Endothelial cell of umbilical vein (primary cell): ENCODE data around the gene GDF2. TPM values are rescaled to one million over a fixed set of nuclear protein-coding genes. Genes with fewer than 3 reads are reported as not detected.

Experiments used
- BruUV-seq: library from RNA; stranded (reverse); fragments of 400-500 nt; replicated peaks from 2 replicates; lab custom pipeline; 2021; lab: Mats Ljungman, UMichigan
- CTCF ChIA-PET: fragments of 300-600, 350-600 bp; sonication (Branson Sonifier 250); formaldehyde crosslinking; loops from one replicate; lab custom pipeline; 2021; ENCODE audit warnings: antibody characterized with exemption, inconsistent platforms; lab: Charles Lee
- POLR2A ChIA-PET: fragments of 300-600, 350-600 bp; sonication (Branson Sonifier 250); formaldehyde crosslinking; loops from one replicate; lab custom pipeline; 2021; ENCODE audit warnings: antibody characterized with exemption, inconsistent platforms; lab: Charles Lee
- DNase-seq: peaks from one replicate; pipeline ENCODE4 v3.0.0-alpha.2; 2011; ENCODE audit warnings: low read depth, low spot score
- FAIRE-seq: peaks from 2 replicates; lab custom pipeline; 2011; peaks lifted over from hg19 to GRCh38; lab: Jason Lieb, UNC
- H2AFZ ChIP-seq: 2 replicates; pipeline ENCODE4 v1.6.0; 2012; ENCODE audit warnings: low read depth, low read length, control low read depth, inconsistent platforms
- H3K27ac ChIP-seq: 2 replicates; pipeline ENCODE4 v1.5.1; 2011; ENCODE audit warnings: low read depth, mild to moderate bottlenecking, control low read depth, low read length, moderate library complexity; ENCODE audit not compliant: insufficient read depth
- H3K27me3 ChIP-seq, 2 experiments: 2 replicates each; pipeline versions ENCODE4 v1.6.0 to v1.6.1; 2011; ENCODE audit warnings: low read length in 2 of 2, mixed read lengths in 1 of 2; ENCODE audit not compliant: control insufficient read depth in 2 of 2, insufficient read depth in 2 of 2
- H3K36me3 ChIP-seq, 2 experiments: 2 replicates in 1 of 2; 3 replicates in 1 of 2; pipeline ENCODE4 v1.5.1; 2011; ENCODE audit warnings: low read length in 2 of 2, mild to moderate bottlenecking in 1 of 2, moderate library complexity in 1 of 2; ENCODE audit not compliant: control insufficient read depth in 2 of 2, insufficient read depth in 2 of 2; ENCODE audit errors: extremely low read depth in 1 of 2
- H3K4me1 ChIP-seq: 3 replicates; pipeline ENCODE4 v1.5.1; 2011; ENCODE audit warnings: mild to moderate bottlenecking, low read length; ENCODE audit not compliant: control insufficient read depth, insufficient read depth; ENCODE audit errors: extremely low read depth
- H3K4me2 ChIP-seq: 2 replicates; pipeline ENCODE4 v1.6.1; 2011; ENCODE audit warnings: low read length, control low read depth, mixed read lengths; ENCODE audit not compliant: insufficient read depth
- H3K4me3 ChIP-seq, 3 experiments: fragments of 200-600 bp in 1 of 3; sonication (generic), shearing (Covaris generic) in 1 of 3; replicated peaks in 1 of 3; 2 replicates each; pipeline ENCODE4 v1.5.1; 2011 to 2016; ENCODE audit warnings: control low read depth in 3 of 3, low read length in 3 of 3, mild to moderate bottlenecking in 2 of 3, inconsistent platforms in 1 of 3, low read depth in 1 of 3, moderate library complexity in 1 of 3; ENCODE audit not compliant: insufficient read depth in 1 of 3
- H3K79me2 ChIP-seq: 2 replicates; pipeline ENCODE4 v1.6.0; 2012; ENCODE audit warnings: low read length, inconsistent platforms; ENCODE audit not compliant: control insufficient read depth, insufficient read depth
- H3K9ac ChIP-seq: replicated peaks from 2 replicates; pipeline ENCODE3; 2011; ENCODE audit warnings: low read length, control low read depth; ENCODE audit not compliant: insufficient read depth; ENCODE audit errors: extremely low read depth
- H3K9me1 ChIP-seq: replicated peaks from 3 replicates; pipeline ENCODE4 v1.6.0; 2011; ENCODE audit warnings: mild to moderate bottlenecking, low read length; ENCODE audit not compliant: control insufficient read depth, insufficient read depth; ENCODE audit errors: extremely low read depth
- H3K9me3 ChIP-seq: replicated peaks from 2 replicates; pipeline ENCODE4 v1.5.1; 2012; ENCODE audit warnings: low read length, inconsistent platforms; ENCODE audit not compliant: control insufficient read depth, insufficient read depth
- H4K20me1 ChIP-seq: replicated peaks from 2 replicates; pipeline ENCODE3; 2011; ENCODE audit warnings: mild to moderate bottlenecking, low read length; ENCODE audit not compliant: control insufficient read depth, insufficient read depth; ENCODE audit errors: extremely low read depth
- CTCF ChIP-seq, 2 donors: IDR thresholded peaks; 1 replicate in 1 of 2; 2 replicates in 1 of 2; pipeline ENCODE4 v1.5.1; 2011; ENCODE audit warnings: low read length in 2 of 2, mild to moderate bottlenecking in 2 of 2, moderate library complexity in 2 of 2, control low read depth in 1 of 2, inconsistent platforms in 1 of 2, low read depth in 1 of 2; ENCODE audit not compliant: insufficient read depth in 1 of 2; ENCODE audit errors: extremely low read depth in 1 of 2
- EZH2 ChIP-seq: IDR thresholded peaks from 2 replicates; pipeline ENCODE4 v1.6.1; 2012; ENCODE audit warnings: borderline replicate concordance, low read depth, mild to moderate bottlenecking, moderate library complexity, low read length, inconsistent platforms; ENCODE audit not compliant: severe bottlenecking
- FOS ChIP-seq: IDR thresholded peaks from 2 replicates; pipeline ENCODE4 v1.6.1; 2011; ENCODE audit warnings: mild to moderate bottlenecking, low read length, moderate library complexity, borderline replicate concordance; ENCODE audit not compliant: insufficient read depth
- GATA2 ChIP-seq: IDR thresholded peaks from 2 replicates; pipeline ENCODE4 v1.7.0; 2011; ENCODE audit warnings: low read depth, mild to moderate bottlenecking, moderate library complexity, mixed read lengths, low read length; ENCODE audit not compliant: insufficient read length, insufficient read depth
- JUN ChIP-seq: IDR thresholded peaks from 2 replicates; pipeline ENCODE4 v1.6.1; 2011; ENCODE audit warnings: borderline replicate concordance, low read depth; ENCODE audit not compliant: insufficient read length, insufficient read depth
- MYC ChIP-seq: IDR thresholded peaks from one replicate; pipeline ENCODE4 v1.6.1; 2011; ENCODE audit warnings: mild to moderate bottlenecking, low read depth, low read length
- POLR2A ChIP-seq: IDR thresholded peaks from 2 replicates; pipeline ENCODE4 v1.6.1; 2012; ENCODE audit warnings: low read depth, mild to moderate bottlenecking, control low read depth, low read length
- POLR2AphosphoS5 ChIP-seq: IDR thresholded peaks from 2 replicates; pipeline ENCODE4 v1.6.1; 2012; ENCODE audit warnings: low read depth, mild to moderate bottlenecking, control low read depth, low read length, moderate library complexity; ENCODE audit not compliant: insufficient read depth
- dilution Hi-C: fragments of 300-500 bp; cut with MboI; formaldehyde crosslinking; loops from one replicate; pipeline ENCODE4 v1.15.0; 2019; ENCODE audit warnings: low sequenced_read_pairs; ENCODE audit not compliant: extremely low pct_ligation_motif_present
- intact Hi-C: fragments of 100-400 bp; cut with micrococcal nuclease; formaldehyde crosslinking; loops from one replicate; pipeline ENCODE4 v1.10.0; 2022
- polyA plus RNA-seq, 4 experiments: library from polyadenylated mRNA; depleted of rRNA in 3 of 4; stranded (reverse) in 3 of 4; unstranded in 1 of 4; fragments of >200 nt; gene quantifications; 2 replicates each; pipeline versions ENCODE4 v1.2.1 to v1.2.3, GENCODE V29; 2011 to 2012; ENCODE audit warnings: missing spikeins in 1 of 4
- total RNA-seq: library from RNA; stranded (reverse); gene quantifications from 2 replicates; pipeline ENCODE4 v1.2.3, GENCODE V29; 2021
- TF ChIP-seq, protein P1 (sequence below): IDR thresholded peaks from 2 replicates; pipeline ENCODE4 v1.6.1; 2011; ENCODE audit not compliant: insufficient read depth, insufficient read length

Gene GDF2
- total and polyA plus RNA-seq, 2 donors (not counting 3 experiments of a cell fraction or from before 2014, with no cell fraction given): not detected

DNA sequence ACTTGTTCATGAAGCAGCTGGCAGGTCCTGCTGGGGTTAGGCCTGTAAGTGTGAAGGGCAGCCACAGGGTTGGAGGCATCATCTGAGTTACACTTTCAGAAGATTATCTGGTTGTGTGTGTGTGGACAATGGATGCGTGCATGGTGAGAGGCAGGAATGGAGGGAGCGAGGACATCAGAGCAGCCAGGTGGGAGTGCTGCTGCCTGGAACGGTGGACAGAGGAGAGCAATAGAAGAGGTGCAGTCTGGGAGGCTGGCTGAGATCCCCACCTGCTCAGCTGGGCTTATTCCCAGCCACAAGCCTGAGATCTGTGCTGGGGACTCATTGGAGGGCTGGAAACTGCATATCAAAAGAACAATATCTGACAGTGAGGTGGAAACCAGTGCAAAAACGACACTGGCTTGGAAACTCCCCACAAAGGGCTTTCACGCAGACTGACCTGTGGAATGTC, 44.0 kb downstream of the GDF2 start:
- no peaks in the 10 kb centered on the region for H3K27me3 ChIP-seq
- no peaks in the 10 kb centered on the region for H3K9me3 ChIP-seq
- no peak overlapping the region for H3K27ac ChIP-seq
- H3K4me1 ChIP-seq: no peaks in the 10 kb centered on the region
- H4K20me1 ChIP-seq: no peaks in the 10 kb centered on the region
- POLR2A ChIA-PET: no interaction called here
- TF ChIP-seq FOS: no peak
- TF ChIP-seq, protein P1, sequence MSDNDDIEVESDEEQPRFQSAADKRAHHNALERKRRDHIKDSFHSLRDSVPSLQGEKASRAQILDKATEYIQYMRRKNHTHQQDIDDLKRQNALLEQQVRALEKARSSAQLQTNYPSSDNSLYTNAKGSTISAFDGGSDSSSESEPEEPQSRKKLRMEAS: no peak
- TF ChIP-seq POLR2A: no peak
- TF ChIP-seq GATA2: no peak
- TF ChIP-seq EZH2: no peak
- no peak for TF ChIP-seq MYC
- no peak for TF ChIP-seq CTCF (IDR thresholded peaks at IDR 0.05; ENCODE audit: extremely low read depth in 1 of 2, insufficient read depth in 1 of 2, low read depth in 1 of 2, low read length in 2 of 2)
- no peak for TF ChIP-seq POLR2AphosphoS5
- no peak for TF ChIP-seq JUN
- no peaks in the 10 kb centered on the region for H3K9me1 ChIP-seq
- H3K79me2 ChIP-seq: no peaks in the 10 kb centered on the region
- FAIRE-seq (no peak), DNase-seq (no peak)
- intact Hi-C loops: loop anchor here (1.0 kb wide), 1 partner anchor 12 kb away; no protein-coding TSS in a partner anchor
- dilution Hi-C loops: no loop called here
- H3K36me3 ChIP-seq: no peaks in the 10 kb centered on the region
- H3K9ac ChIP-seq: no peak overlapping the region
- H3K4me2 ChIP-seq: no peak overlapping the region
- BruUV-seq: no TSS peak
- H3K4me3 ChIP-seq: no peak overlapping the region
- no peak overlapping the region for H2AFZ ChIP-seq
- CTCF ChIA-PET: interaction anchor here (1.3 to 1.8 kb wide), 2 partner anchors 14 to 26 kb away, joined by 5 to 7 read pairs; no protein-coding TSS in a partner anchor
